ENCODE data around the gene ZNF280B. TPM values are rescaled to one million over a fixed set of nuclear protein-coding genes. Genes with fewer than 3 reads are reported as not detected.
"Not testable (repeated sequence)": the region's sequence is repeated elsewhere in the genome, so short reads cannot be mapped to it uniquely, and the experiment has no call there.

ZNF280B gene
- total and polyA plus RNA-seq, 4 donors: 0.21 to 0.29 TPM; not detected in 2

GRCh38 chr22:22479999-22480532 is 28.5 kb downstream of the ZNF280B start:
- no peak overlapping the region for H3K27ac ChIP-seq (ENCODE audit: low read depth in 1 of 2, low read length in 2 of 2)
- ATAC-seq (ENCODE audit: low FRiP score) (no peak), DNase-seq (no peak)
- H3K27me3 ChIP-seq (ENCODE audit: control insufficient read depth in 1 of 2, insufficient read depth in 2 of 2, low read length in 1 of 2): no peaks in the 10 kb centered on the region
- no peaks in the 10 kb centered on the region for H3K9me3 ChIP-seq (ENCODE audit: control insufficient read depth, low read length)
- no peaks in the 10 kb centered on the region for H3K4me1 ChIP-seq (ENCODE audit: control insufficient read depth in 1 of 2, insufficient read depth in 2 of 2, low read length in 2 of 2)
- H3K4me3 ChIP-seq (ENCODE audit: low read length in 2 of 2): no peak overlapping the region
- intact Hi-C loops (cut with DNase I): no loop called here
- WGBS, 2 donors: 94 to 96% methylated on average over 5 of the region's 5 CpGs
- H3K36me3 ChIP-seq (ENCODE audit: control insufficient read depth in 1 of 2, insufficient read depth in 2 of 2, low read length in 1 of 2): no peaks in the 10 kb centered on the region

GRCh38 chr22:22479116-22479515 is 29.4 kb downstream of the ZNF280B start:
- Histone ChIP-seq H3K36me3 (ENCODE audit: control insufficient read depth in 1 of 2, insufficient read depth in 2 of 2, low read length in 1 of 2) (no peaks in the 10 kb centered on the region), H3K4me1 (ENCODE audit: control insufficient read depth in 1 of 2, insufficient read depth in 2 of 2, low read length in 2 of 2) (no peaks in the 10 kb centered on the region), H3K9me3 (ENCODE audit: control insufficient read depth, low read length) (no peaks in the 10 kb centered on the region), H3K27ac (ENCODE audit: low read depth in 1 of 2, low read length in 2 of 2) (no peak overlapping the region), H3K27me3 (ENCODE audit: control insufficient read depth in 1 of 2, insufficient read depth in 2 of 2, low read length in 1 of 2) (no peaks in the 10 kb centered on the region), H3K4me3 (ENCODE audit: low read length in 2 of 2) (no peak overlapping the region)
- no peak for DNase-seq
- intact Hi-C loops (cut with DNase I): no loop called here
- ATAC-seq (ENCODE audit: low FRiP score): no peak
- whole genome bisulfite sequencing, 2 donors: 93 to 94% methylated on average over 2 of the region's 2 CpGs

GRCh38 chr22:22478470-22478869 is 30.1 kb downstream of the ZNF280B start:
- Histone ChIP-seq H3K36me3 (ENCODE audit: control insufficient read depth in 1 of 2, insufficient read depth in 2 of 2, low read length in 1 of 2) (no peaks in the 10 kb centered on the region), H3K4me1 (ENCODE audit: control insufficient read depth in 1 of 2, insufficient read depth in 2 of 2, low read length in 2 of 2) (no peaks in the 10 kb centered on the region), H3K4me3 (ENCODE audit: low read length in 2 of 2) (no peak overlapping the region), H3K27ac (ENCODE audit: low read depth in 1 of 2, low read length in 2 of 2) (no peak overlapping the region), H3K27me3 (ENCODE audit: control insufficient read depth in 1 of 2, insufficient read depth in 2 of 2, low read length in 1 of 2) (no peaks in the 10 kb centered on the region), H3K9me3 (ENCODE audit: control insufficient read depth, low read length) (no peaks in the 10 kb centered on the region)
- intact Hi-C loops (cut with DNase I): no loop called here
- DNase-seq: no peak
- ATAC-seq (ENCODE audit: low FRiP score): no peak

GRCh38 chr22:22474733-22475132 is 33.8 kb downstream of the ZNF280B start:
- no peaks in the 10 kb centered on the region for H3K36me3 ChIP-seq (ENCODE audit: control insufficient read depth in 1 of 2, insufficient read depth in 2 of 2, low read length in 1 of 2)
- DNase-seq: no peak
- 61 to 71% methylated on average over 2 of the region's 2 CpGs for WGBS, 2 donors
- no peak overlapping the region for H3K27ac ChIP-seq (ENCODE audit: low read depth in 1 of 2, low read length in 2 of 2)
- no peak overlapping the region for H3K4me3 ChIP-seq (ENCODE audit: low read length in 2 of 2)
- intact Hi-C loops (cut with DNase I): no loop called here
- H3K9me3 ChIP-seq (ENCODE audit: control insufficient read depth, low read length): no peaks in the 10 kb centered on the region
- no peak for ATAC-seq (ENCODE audit: low FRiP score)
- H3K27me3 ChIP-seq (ENCODE audit: control insufficient read depth in 1 of 2, insufficient read depth in 2 of 2, low read length in 1 of 2): no peaks in the 10 kb centered on the region
- H3K4me1 ChIP-seq (ENCODE audit: control insufficient read depth in 1 of 2, insufficient read depth in 2 of 2, low read length in 2 of 2): no peaks in the 10 kb centered on the region

GRCh38 chr22:22471104-22471503 is 37.4 kb downstream of the ZNF280B start:
- H3K27ac ChIP-seq (ENCODE audit: low read depth in 1 of 2, low read length in 2 of 2); H3K4me1 ChIP-seq (ENCODE audit: control insufficient read depth in 1 of 2, insufficient read depth in 2 of 2, low read length in 2 of 2); ATAC-seq (ENCODE audit: low FRiP score); DNase-seq; H3K27me3 ChIP-seq (ENCODE audit: control insufficient read depth in 1 of 2, insufficient read depth in 2 of 2, low read length in 1 of 2); intact Hi-C loops (cut with DNase I); H3K36me3 ChIP-seq (ENCODE audit: control insufficient read depth in 1 of 2, insufficient read depth in 2 of 2, low read length in 1 of 2); H3K9me3 ChIP-seq (ENCODE audit: control insufficient read depth, low read length); H3K4me3 ChIP-seq (ENCODE audit: low read length in 2 of 2): not testable (repeated sequence)
- WGBS, 2 donors: 89 to 91% methylated on average over 5 of the region's 5 CpGs

GRCh38 chr22:22469527-22469926 is 39.0 kb downstream of the ZNF280B start:
- Histone ChIP-seq H3K4me3 (ENCODE audit: low read length in 2 of 2) (no peak overlapping the region), H3K9me3 (ENCODE audit: control insufficient read depth, low read length) (peaks cover 2% of the 10 kb centered on the region), H3K4me1 (ENCODE audit: control insufficient read depth in 1 of 2, insufficient read depth in 2 of 2, low read length in 2 of 2) (no peaks in the 10 kb centered on the region), H3K27ac (ENCODE audit: low read depth in 1 of 2, low read length in 2 of 2) (no peak overlapping the region), H3K36me3 (ENCODE audit: control insufficient read depth in 1 of 2, insufficient read depth in 2 of 2, low read length in 1 of 2) (no peaks in the 10 kb centered on the region), H3K27me3 (ENCODE audit: control insufficient read depth in 1 of 2, insufficient read depth in 2 of 2, low read length in 1 of 2) (no peaks in the 10 kb centered on the region)
- no peak for ATAC-seq (ENCODE audit: low FRiP score)
- no peak for DNase-seq
- WGBS, 2 donors: 53 to 69% methylated on average over 2 of the region's 2 CpGs
- intact Hi-C loops (cut with DNase I): no loop called here

- H3K4me3 ChIP-seq (ENCODE audit: low read length in 2 of 2); H3K27me3 ChIP-seq (ENCODE audit: control insufficient read depth in 1 of 2, insufficient read depth in 2 of 2, low read length in 1 of 2); H3K4me1 ChIP-seq (ENCODE audit: control insufficient read depth in 1 of 2, insufficient read depth in 2 of 2, low read length in 2 of 2); DNase-seq; intact Hi-C loops (cut with DNase I); H3K27ac ChIP-seq (ENCODE audit: low read depth in 1 of 2, low read length in 2 of 2); ATAC-seq (ENCODE audit: low FRiP score); H3K36me3 ChIP-seq (ENCODE audit: control insufficient read depth in 1 of 2, insufficient read depth in 2 of 2, low read length in 1 of 2); H3K9me3 ChIP-seq (ENCODE audit: control insufficient read depth, low read length): not testable (repeated sequence)
- WGBS, 2 donors: 88 to 90% methylated on average over 11 of the region's 11 CpGs
Observed at GRCh38 chr22:22468794-22469469, 39.6 kb downstream of the ZNF280B start.

- no peaks in the 10 kb centered on the region for H3K4me1 ChIP-seq (ENCODE audit: control insufficient read depth in 1 of 2, insufficient read depth in 2 of 2, low read length in 2 of 2)
- intact Hi-C loops (cut with DNase I): no loop called here
- no peaks in the 10 kb centered on the region for H3K27me3 ChIP-seq (ENCODE audit: control insufficient read depth in 1 of 2, insufficient read depth in 2 of 2, low read length in 1 of 2)
- H3K27ac ChIP-seq (ENCODE audit: low read depth in 1 of 2, low read length in 2 of 2): no peak overlapping the region
- H3K9me3 ChIP-seq (ENCODE audit: control insufficient read depth, low read length): peaks cover 3% of the 10 kb centered on the region
- no peak overlapping the region for H3K4me3 ChIP-seq (ENCODE audit: low read length in 2 of 2)
- no peaks in the 10 kb centered on the region for H3K36me3 ChIP-seq (ENCODE audit: control insufficient read depth in 1 of 2, insufficient read depth in 2 of 2, low read length in 1 of 2)
- DNase-seq: no peak
- ATAC-seq (ENCODE audit: low FRiP score): no peak
- WGBS, 2 donors: 79 to 88% methylated on average over 1 of the region's 1 CpG
Observed at GRCh38 chr22:22467112-22467511, 41.4 kb downstream of the ZNF280B start.

- Histone ChIP-seq H3K36me3 (ENCODE audit: control insufficient read depth in 1 of 2, insufficient read depth in 2 of 2, low read length in 1 of 2) (no peaks in the 10 kb centered on the region), H3K4me1 (ENCODE audit: control insufficient read depth in 1 of 2, insufficient read depth in 2 of 2, low read length in 2 of 2) (no peaks in the 10 kb centered on the region), H3K4me3 (ENCODE audit: low read length in 2 of 2) (no peak overlapping the region), H3K9me3 (ENCODE audit: control insufficient read depth, low read length) (peaks cover 3% of the 10 kb centered on the region), H3K27ac (ENCODE audit: low read depth in 1 of 2, low read length in 2 of 2) (no peak overlapping the region), H3K27me3 (ENCODE audit: control insufficient read depth in 1 of 2, insufficient read depth in 2 of 2, low read length in 1 of 2) (no peaks in the 10 kb centered on the region)
- intact Hi-C loops (cut with DNase I): no loop called here
- 80 to 91% methylated on average over 1 of the region's 1 CpG for WGBS, 2 donors
- DNase-seq (no peak), ATAC-seq (ENCODE audit: low FRiP score) (no peak)
Observed at GRCh38 chr22:22465782-22466181, 42.8 kb downstream of the ZNF280B start.
